HCT116 (cell line): ENCODE measurements around the gene DTX1.

ENCODE experiments used
- CEBPB ChIP-seq: IDR thresholded peaks from 2 replicates; pipeline ENCODE4 v1.6.1; 2012; ENCODE audit warnings: low read depth
- CTCF ChIP-seq, 3 experiments: fragments of 200-600 bp in 1 of 3; sonication (generic) in 1 of 3; IDR thresholded peaks in 2 of 3; conservative IDR thresholded peaks in 1 of 3; 2 replicates each; pipeline ENCODE4 v1.5.1; 2012 to 2017; ENCODE audit warnings: low read depth in 2 of 3, low read length in 2 of 3, antibody characterized with exemption in 1 of 3, borderline replicate concordance in 1 of 3, control low read depth in 1 of 3, mild to moderate bottlenecking in 1 of 3, mixed read lengths in 1 of 3, mixed run types in 1 of 3, moderate library complexity in 1 of 3; ENCODE audit not compliant: insufficient read depth in 1 of 3
- EGR1 ChIP-seq: IDR thresholded peaks from 2 replicates; pipeline ENCODE4 v1.6.1; 2012; ENCODE audit warnings: low read depth
- EZH2 ChIP-seq: fragments of 200-600 bp; sonication (generic); IDR thresholded peaks from 2 replicates; pipeline ENCODE4 v1.6.1; 2017; ENCODE audit warnings: antibody characterized with exemption, mixed run types
- EZH2phosphoT487 ChIP-seq: fragments of 200-600 bp; IDR thresholded peaks from 2 replicates; pipeline ENCODE4 v1.6.1; 2018; ENCODE audit warnings: antibody characterized with exemption, borderline replicate concordance
- MAX ChIP-seq: IDR thresholded peaks from 2 replicates; pipeline ENCODE4 v1.6.1; 2012
- POLR2A ChIP-seq: IDR thresholded peaks from 2 replicates; pipeline ENCODE4 v1.7.0; 2011; ENCODE audit warnings: borderline replicate concordance; ENCODE audit not compliant: insufficient read depth, insufficient read length; ENCODE audit errors: extremely low read depth
- POLR2AphosphoS5 ChIP-seq: IDR thresholded peaks from 2 replicates; pipeline ENCODE4 v1.6.1; 2011; ENCODE audit warnings: mild to moderate bottlenecking, low read depth, low read length, moderate library complexity
- RAD21 ChIP-seq: IDR thresholded peaks from 2 replicates; pipeline ENCODE4 v1.6.1; 2012; ENCODE audit warnings: low read depth, mild to moderate bottlenecking
- REST ChIP-seq: IDR thresholded peaks from 2 replicates; pipeline ENCODE4 v1.6.1; 2012; ENCODE audit warnings: low read depth
- SP1 ChIP-seq: IDR thresholded peaks from 2 replicates; pipeline ENCODE4 v1.6.1; 2012; ENCODE audit warnings: low read depth
- SRF ChIP-seq: IDR thresholded peaks from 2 replicates; pipeline ENCODE4 v1.6.1; 2012; ENCODE audit warnings: low read depth

DNA sequence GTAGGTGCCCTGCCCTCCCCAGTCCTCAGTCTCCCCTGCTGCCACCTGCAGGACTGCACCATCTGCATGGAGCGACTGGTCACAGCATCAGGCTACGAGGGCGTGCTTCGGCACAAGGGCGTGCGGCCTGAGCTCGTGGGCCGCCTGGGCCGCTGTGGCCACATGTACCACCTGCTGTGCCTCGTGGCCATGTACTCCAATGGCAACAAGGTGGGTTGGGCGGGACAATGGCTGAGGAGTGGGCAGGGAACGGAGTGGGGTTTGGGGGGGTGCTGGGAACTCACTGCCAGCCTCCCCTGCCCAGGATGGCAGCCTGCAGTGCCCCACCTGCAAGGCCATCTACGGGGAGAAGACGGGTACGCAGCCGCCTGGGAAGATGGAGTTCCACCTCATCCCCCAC lies 38.2 kb downstream of the DTX1 start:
- TF ChIP-seq CTCF (IDR thresholded peaks at IDR 0.05 in 2 of 3, conservative IDR thresholded peaks at IDR 0.05 in 1 of 3; ENCODE audit: borderline replicate concordance in 1 of 3, insufficient read depth in 1 of 3, low read depth in 2 of 3, low read length in 2 of 3) (no peak), POLR2A (no peak), REST (no peak), POLR2AphosphoS5 (no peak), RAD21 (no peak), SP1 (no peak), EZH2phosphoT487 (no peak), MAX (no peak), EZH2 (no peak), CEBPB (no peak), EGR1 (no peak), SRF (no peak)
